GM18517 (cell line): ENCODE data around the gene TDP1.

ENCODE experiments used
- ATAC-seq: cut with Tn5 transposase; IDR thresholded peaks from one replicate; pipeline ENCODE4 v1.9.1; 2021; ENCODE audit warnings: mild to moderate bottlenecking, moderate library complexity; ENCODE audit not compliant: unreplicated experiment

Gene TDP1

GRCh38 chr14:89941830-89942377 lies 13.8 kb upstream of the TDP1 start:
- ATAC-seq, result no peak

GRCh38 chr14:89947344-89947743 lies 8.4 kb upstream of the TDP1 start:
- ATAC-seq, result no peak

GRCh38 chr14:89952576-89952975 lies 3.2 kb upstream of the TDP1 start:
- ATAC-seq, result no peak

GRCh38 chr14:89953602-89954001 lies 2.1 kb upstream of the TDP1 start:
- no peak for ATAC-seq

- peak; percentile 88 for ATAC-seq
Measured at GRCh38 chr14:89954070-89955021, 1.4 kb upstream of the TDP1 start, which contains the start of gene EFCAB11. Gene EFCAB11 (minus strand): TSS chr14:89954730. CDS start chr14:89954660, 70 bp downstream.

- peak; percentile 21 for ATAC-seq
Measured at GRCh38 chr14:89955022-89955744, 544 bp upstream of the TDP1 start.

GRCh38 chr14:89956661-89957009 lies 908 bp downstream of the TDP1 start:
- no peak for ATAC-seq

- ATAC-seq, result no peak
Measured at GRCh38 chr14:89957376-89957775, 1.6 kb downstream of the TDP1 start.

- ATAC-seq, result no peak
Measured at GRCh38 chr14:89957791-89958190, 2.1 kb downstream of the TDP1 start.

GRCh38 chr14:89958966-89959365 lies 3.2 kb downstream of the TDP1 start:
- no peak for ATAC-seq

- ATAC-seq, result no peak
Measured at GRCh38 chr14:89959853-89960445, 4.2 kb downstream of the TDP1 start.

- no peak for ATAC-seq
Measured at GRCh38 chr14:89960914-89961313, 5.2 kb downstream of the TDP1 start.

- no peak for ATAC-seq
Measured at GRCh38 chr14:89963288-89963978, 7.7 kb downstream of the TDP1 start.

GRCh38 chr14:89965839-89966238 lies 10.1 kb downstream of the TDP1 start:
- ATAC-seq, result no peak

GRCh38 chr14:89973234-89973823 lies 17.6 kb downstream of the TDP1 start:
- peak; percentile 67 for ATAC-seq

- no peak for ATAC-seq
Measured at GRCh38 chr14:89977668-89978067, 21.9 kb downstream of the TDP1 start.

GRCh38 chr14:89978656-89979055 lies 22.9 kb downstream of the TDP1 start:
- ATAC-seq, result no peak

- ATAC-seq, result no peak
Measured at GRCh38 chr14:89983375-89983774, 27.6 kb downstream of the TDP1 start.

- no peak for ATAC-seq
Measured at GRCh38 chr14:89986462-89987160, 30.9 kb downstream of the TDP1 start.

GRCh38 chr14:89987161-89987475 lies 31.4 kb downstream of the TDP1 start:
- no peak for ATAC-seq
